Pons (tissue), 1 donor: ENCODE data around the gene APOBEC3H.
A peak's percentile ranks its signal among the peaks of the same experiment; 100 is the strongest.
"Not testable (repeated sequence)": the region's sequence is repeated elsewhere in the genome, so short reads cannot be mapped to it uniquely, and the experiment has no call there.

Source experiments
- DNase-seq: peaks from one replicate; pipeline ENCODE4 v3.0.0-alpha.2; 2016; ENCODE audit warnings: low spot score

Gene APOBEC3H

GRCh38 chr22:39097098-39098020 lies at the start of gene APOBEC3H:
Gene APOBEC3H, plus strand, starts transcription at chr22:39097244. Its CDS starts 3,035 bp downstream, at chr22:39100279.
- DNase-seq, result peak; percentile 66

DNA sequence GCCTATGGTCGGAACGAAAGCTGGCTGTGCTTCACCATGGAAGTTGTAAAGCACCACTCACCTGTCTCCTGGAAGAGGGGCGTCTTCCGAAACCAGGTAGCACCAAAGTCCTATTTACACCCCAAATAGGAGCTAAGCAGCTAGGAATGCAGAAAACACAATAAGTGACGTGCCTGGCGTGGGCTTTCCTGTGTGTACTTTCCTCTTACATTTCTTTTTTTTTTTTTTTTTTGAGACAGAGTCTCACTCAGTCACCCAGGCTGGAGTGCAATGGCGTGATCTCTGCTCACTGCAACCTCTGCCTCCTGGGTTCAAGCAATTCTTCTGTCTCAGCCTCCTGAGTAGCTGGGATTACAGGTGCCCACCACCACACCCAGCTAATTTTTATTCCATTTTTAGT lies 47.6 kb upstream of the APOBEC3H start:
- not testable (repeated sequence) for DNase-seq

- not testable (repeated sequence) for DNase-seq
These were observed 45.1 kb upstream of the APOBEC3H start for GRCh38 chr22:39051844-39052495.

GRCh38 chr22:39055658-39056057 lies 41.4 kb upstream of the APOBEC3H start:
- DNase-seq, result no peak

GRCh38 chr22:39061290-39061689 lies 35.8 kb upstream of the APOBEC3H start:
- DNase-seq, result not testable (repeated sequence)

GRCh38 chr22:39061951-39062350 lies 35.1 kb upstream of the APOBEC3H start:
- not testable (repeated sequence) for DNase-seq

GRCh38 chr22:39063904-39064303 lies 33.1 kb upstream of the APOBEC3H start:
- DNase-seq, result not testable (repeated sequence)

- not testable (repeated sequence) for DNase-seq
These were observed 30.4 kb upstream of the APOBEC3H start for GRCh38 chr22:39066442-39067276.

DNA sequence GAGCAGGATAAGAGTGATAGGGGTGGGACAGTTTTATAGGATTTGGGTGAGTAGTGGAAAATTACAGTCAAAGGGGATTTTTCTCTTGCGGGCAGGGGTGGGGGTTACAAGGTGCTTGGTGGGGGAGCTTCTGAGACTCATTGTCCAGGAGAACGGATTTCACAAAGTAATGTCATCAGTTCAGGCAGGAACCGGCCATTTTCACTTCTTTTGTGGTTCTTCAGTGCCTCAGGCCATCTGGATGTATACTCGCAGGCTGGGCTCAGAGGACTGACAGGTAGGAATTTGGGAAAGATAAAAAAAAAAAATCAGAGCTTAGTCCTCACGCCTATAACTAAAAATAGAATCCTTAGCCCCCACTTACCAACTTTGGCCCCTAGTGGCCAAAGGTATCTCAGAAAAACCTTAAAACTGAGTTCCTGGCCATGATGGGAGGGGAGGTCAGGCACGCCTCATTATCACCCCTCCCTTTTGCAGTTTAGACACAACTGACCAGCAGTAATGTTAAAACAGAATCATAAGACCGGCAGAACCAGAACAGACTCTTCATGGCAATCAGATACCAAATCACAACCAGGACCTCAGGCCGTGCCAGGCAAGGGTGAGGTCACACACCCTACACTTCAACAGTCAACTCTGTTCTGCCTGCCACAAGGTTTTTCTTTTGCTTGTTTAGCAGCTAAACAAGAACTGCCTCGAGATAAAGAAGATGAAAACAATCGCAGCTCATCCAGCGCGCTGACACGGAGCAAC lies 28.8 kb upstream of the APOBEC3H start:
- no peak for DNase-seq

DNA sequence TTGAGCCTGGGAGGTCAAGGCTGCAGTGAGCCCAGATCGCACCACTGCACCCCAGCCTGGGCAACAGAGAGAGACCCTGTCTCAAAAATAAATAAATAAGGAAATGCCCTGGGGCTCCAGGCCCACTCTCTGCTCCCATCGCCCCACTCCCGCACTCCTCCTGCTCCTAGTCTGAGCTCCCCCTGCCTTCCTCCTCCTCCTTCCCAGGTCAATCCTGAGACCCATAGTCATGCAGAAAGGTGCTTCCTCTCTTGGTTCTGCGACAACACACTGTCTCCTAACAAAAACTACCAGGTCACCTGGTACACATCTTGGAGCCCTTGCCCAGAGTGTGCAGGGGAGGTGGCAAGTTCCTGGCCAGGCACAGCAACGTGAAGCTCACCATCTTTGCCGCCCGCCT lies 26.9 kb upstream of the APOBEC3H start:
- no peak for DNase-seq

DNA sequence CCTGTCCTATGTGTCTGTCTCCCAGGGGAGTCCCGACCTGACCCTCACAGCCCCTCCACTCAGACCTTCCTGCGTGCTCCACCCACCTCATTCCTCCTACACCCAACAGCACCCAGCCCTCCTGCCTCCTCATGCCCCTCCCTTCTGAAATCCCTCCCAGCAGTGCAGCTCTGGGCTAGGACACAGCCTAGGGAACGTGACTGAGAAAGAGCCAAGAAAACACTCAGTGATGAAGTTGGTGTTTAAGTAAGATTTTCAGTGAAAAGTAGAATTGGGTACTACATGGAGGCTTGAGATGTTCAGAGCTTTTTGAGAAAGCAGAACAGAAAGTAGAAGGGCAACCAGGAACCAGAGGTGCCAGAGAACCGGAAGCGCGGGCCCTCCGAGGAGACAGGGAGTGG lies 24.5 kb upstream of the APOBEC3H start:
- peak; percentile 3 for DNase-seq

- DNase-seq, result no peak
These were observed 23.1 kb upstream of the APOBEC3H start for GRCh38 chr22:39073981-39074380.

- DNase-seq, result not testable (repeated sequence)
These were observed 20.7 kb upstream of the APOBEC3H start for GRCh38 chr22:39076155-39077025.

DNA sequence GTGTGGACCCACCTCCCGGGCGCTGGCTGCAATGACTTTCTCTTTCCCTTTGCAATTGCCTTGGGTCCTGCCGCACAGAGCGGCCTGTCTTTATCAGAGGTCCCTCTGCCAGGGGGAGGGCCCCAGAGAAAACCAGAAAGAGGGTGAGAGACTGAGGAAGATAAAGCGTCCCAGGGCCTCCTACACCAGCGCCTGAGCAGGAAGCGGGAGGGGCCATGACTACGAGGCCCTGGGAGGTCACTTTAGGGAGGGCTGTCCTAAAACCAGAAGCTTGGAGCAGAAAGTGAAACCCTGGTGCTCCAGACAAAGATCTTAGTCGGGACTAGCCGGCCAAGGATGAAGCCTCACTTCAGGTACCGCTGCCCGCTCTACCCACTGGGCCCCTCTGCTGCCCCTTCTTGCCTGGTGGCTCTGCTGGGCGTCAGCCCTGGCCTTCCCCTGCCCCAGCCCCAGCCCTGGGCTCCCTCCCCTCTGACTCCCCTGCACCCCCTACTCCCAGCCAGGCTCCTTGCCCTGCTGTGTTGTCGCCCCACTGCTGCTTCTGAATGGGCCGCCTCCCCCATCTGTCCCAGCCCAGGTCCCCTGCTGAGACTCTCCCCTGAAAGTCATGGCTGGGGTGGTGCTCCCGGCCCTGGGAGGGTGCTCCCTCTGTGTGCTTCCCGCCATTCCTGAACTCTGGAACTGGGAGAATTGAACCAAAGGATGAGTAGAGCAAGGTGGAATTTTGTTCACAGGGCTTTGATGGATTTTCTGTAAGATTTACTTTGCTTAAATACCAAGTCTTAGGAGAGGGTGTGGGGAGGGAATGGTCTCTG lies 19.8 kb upstream of the APOBEC3H start, which contains the start of gene APOBEC3G:
Gene APOBEC3G (plus strand): TSS at position 250 of the 815 bp plus-strand sequence. CDS start 87 bp downstream, at position 337.
- DNase-seq, result peak; percentile 37

DNA sequence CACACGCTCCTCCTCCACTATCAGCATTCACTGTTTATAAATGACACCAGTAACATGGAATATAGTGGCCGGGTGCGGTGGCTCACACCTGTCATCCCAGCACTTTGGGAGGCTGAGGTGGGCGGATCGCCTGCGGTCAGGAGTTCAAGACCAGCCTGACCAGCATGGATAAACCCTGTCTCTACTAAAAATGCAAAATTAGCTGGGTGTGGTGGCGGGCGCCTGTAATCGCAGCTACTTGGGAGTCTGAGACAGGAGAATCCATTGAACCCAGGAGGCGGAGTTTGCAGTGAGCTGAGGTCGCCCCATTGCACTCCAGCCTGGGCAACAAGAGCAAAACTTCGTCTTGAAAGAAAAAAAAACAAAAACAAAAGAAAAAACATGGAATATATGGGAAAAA lies 19.1 kb upstream of the APOBEC3H start:
- DNase-seq, result not testable (repeated sequence)

DNA sequence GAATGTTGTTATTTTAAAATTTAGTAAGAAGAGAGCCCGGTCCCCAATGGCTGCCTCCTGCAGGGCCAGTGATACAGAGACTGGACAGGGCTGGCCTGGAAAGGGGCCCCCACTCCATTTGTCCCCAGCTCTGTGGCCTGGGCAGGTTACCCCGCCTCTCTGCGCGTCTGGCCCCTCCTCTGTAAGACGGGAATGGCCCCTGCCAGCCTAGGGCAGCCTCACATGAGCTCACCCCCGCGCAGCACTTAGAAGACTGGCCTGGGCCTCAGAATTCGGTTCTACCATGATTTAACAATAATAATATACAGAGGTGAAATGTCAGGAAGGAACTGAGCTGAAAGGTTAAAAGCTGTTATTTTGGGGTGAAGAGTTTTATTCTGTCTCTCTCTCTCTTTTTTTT lies 18.7 kb upstream of the APOBEC3H start:
- DNase-seq, result no peak

DNA sequence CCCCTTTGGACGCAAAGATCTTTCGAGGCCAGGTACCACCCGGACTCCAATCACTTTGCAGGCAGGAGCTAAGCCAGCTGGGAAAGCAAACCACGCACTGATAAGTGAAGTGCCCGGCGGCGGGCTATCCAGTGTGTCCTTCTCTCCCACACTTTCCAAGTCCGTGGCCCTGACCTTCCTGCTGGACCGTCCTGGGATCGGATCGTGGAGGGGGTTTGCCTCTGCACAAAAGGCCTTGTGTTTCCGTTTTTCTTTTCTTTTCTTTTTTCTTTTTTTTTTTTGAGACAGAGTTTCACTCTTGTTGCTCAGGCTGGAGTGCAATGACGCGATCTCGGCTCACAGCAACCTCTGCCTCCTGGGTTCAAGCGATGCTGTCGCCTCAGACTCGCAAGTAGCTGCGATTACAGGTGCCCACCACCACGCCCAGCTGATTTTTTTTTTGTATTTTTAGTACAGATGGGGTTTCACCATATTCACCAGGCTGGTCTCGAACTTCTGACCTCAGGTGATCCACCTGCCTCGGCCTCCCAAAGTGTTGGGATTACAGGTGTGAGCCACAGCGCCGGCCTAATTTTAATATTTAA lies 17.9 kb upstream of the APOBEC3H start:
- not testable (repeated sequence) for DNase-seq

DNA sequence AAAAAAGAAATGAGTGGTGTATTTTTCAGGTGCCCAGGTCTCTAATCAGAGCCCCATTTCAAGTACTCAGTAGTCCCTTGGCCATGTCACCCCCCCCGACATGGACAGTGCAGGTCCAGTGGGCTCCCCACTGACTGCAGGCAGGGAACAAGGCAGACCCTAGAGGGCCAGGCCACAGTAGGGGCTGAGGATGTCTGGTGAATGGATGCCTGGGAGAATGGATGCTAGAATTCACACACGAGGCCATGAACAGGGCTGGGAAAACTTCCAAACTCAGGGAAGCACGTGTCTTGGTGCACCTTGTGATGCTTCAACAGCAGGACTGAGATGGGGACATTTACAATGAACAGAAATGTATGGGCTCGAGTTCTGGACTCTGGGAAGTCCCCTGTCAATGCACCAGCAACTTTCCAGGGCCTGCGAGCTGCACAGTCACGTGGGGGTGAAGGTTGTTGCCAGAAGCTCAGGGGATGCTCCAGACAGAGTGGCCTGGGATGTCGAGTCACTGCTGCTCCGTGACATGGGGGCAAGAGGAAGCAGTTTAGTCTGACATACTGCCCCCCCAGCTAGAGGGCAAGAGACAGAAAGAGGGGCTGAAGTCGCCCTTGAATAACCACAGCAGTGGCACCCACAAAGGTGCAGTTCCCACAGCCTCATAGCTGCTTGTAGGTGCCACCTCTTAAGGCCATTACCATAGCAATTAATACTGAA lies 16.8 kb upstream of the APOBEC3H start:
- DNase-seq, result no peak
